Measurements from ENCODE around the gene TSNAX. TPM values are rescaled to one million over a fixed set of nuclear protein-coding genes. Genes with fewer than 3 reads are reported as not detected.

The TSNAX gene
- total and polyA plus RNA-seq, 2 of the 8 experiments (the other 6 are each of a cell fraction or from before 2014, with no cell fraction given): 7.7 to 34.0 TPM

GRCh38 chr1:231613419-231614349 lies 85.2 kb downstream of the TSNAX start:
- Histone ChIP-seq H3K4ac (replicated peaks; ENCODE audit: insufficient read length, low read depth, low read length) (no peak overlapping the region), H3K4me3 (ENCODE audit: extremely low read depth in 1 of 4, insufficient read depth in 2 of 4, low read depth in 3 of 4, low read length in 4 of 4) (no peak overlapping the region), H3K56ac (replicated peaks; ENCODE audit: insufficient read length, low read depth, low read length) (no peak overlapping the region), H3K27ac (ENCODE audit: low read depth, low read length) (no peak overlapping the region), H4K5ac (ENCODE audit: insufficient read length, low read depth, low read length) (no peak overlapping the region), H3K79me1 (ENCODE audit: low read depth, low read length) (no peaks in the 10 kb centered on the region), H3K36me3 (ENCODE audit: control insufficient read depth in 2 of 4, insufficient read depth in 4 of 4, low read length in 3 of 4) (no peaks in the 10 kb centered on the region), H2AK5ac (ENCODE audit: low read depth, low read length) (no peak overlapping the region), H3K9ac (replicated peaks in 1 of 4; ENCODE audit: extremely low read depth in 1 of 4, low read depth in 3 of 4, low read length in 3 of 4) (no peak overlapping the region), H3K9me3 (ENCODE audit: insufficient read depth in 2 of 2, low read depth in 1 of 2, low read length in 1 of 2) (no peaks in the 10 kb centered on the region), H2BK15ac (ENCODE audit: low read length) (no peak overlapping the region), H2BK5ac (ENCODE audit: low read depth, low read length) (no peak overlapping the region), H2BK120ac (replicated peaks; ENCODE audit: low read depth, low read length) (no peak overlapping the region), H3K4me2 (ENCODE audit: insufficient read depth in 1 of 2, low read depth in 2 of 2, low read length in 2 of 2) (no peak overlapping the region), H3K14ac (ENCODE audit: insufficient read length) (no peak overlapping the region), H3K23me2 (ENCODE audit: low read depth, low read length) (no peaks in the 10 kb centered on the region), H3K18ac (ENCODE audit: extremely low read depth, low read length) (no peak overlapping the region), H3K4me1 (replicated peaks in 1 of 4; ENCODE audit: control insufficient read depth in 3 of 4, insufficient read depth in 4 of 4, low read length in 3 of 4) (no peaks in the 10 kb centered on the region), H3K23ac (ENCODE audit: insufficient read length) (no peak overlapping the region), H3K27me3 (replicated peaks in 1 of 4; ENCODE audit: control insufficient read depth in 3 of 4, extremely low read depth in 1 of 4, insufficient read depth in 3 of 4, low read length in 3 of 4) (no peaks in the 10 kb centered on the region; a peak in 1 of 7 replicates), H4K91ac (replicated peaks; ENCODE audit: insufficient read length, low read length) (no peak overlapping the region), H2AFZ (ENCODE audit: low read length) (no peak overlapping the region), H2BK12ac (ENCODE audit: low read depth, low read length) (no peak overlapping the region), H3K79me2 (ENCODE audit: control insufficient read depth in 1 of 2, insufficient read depth in 2 of 2, low read length in 2 of 2) (no peaks in the 10 kb centered on the region), H2BK20ac (ENCODE audit: low read length) (no peak overlapping the region), H4K8ac (ENCODE audit: extremely low read depth, insufficient read depth, low read length) (no peak overlapping the region), H4K20me1 (replicated peaks in 1 of 2; ENCODE audit: control insufficient read depth in 1 of 2, insufficient read depth in 2 of 2, low read length in 2 of 2) (no peaks in the 10 kb centered on the region)
- ChIA-PET POLR2A (ENCODE audit: partially characterized antibody) (interaction anchor here (0.9 kb wide), 1 partner anchor 87 kb away, joined by 4 read pairs; no protein-coding TSS in a partner anchor), CTCF (ENCODE audit: partially characterized antibody) (interaction anchor here (0.6 kb wide), 1 partner anchor 82 kb away, joined by 3 read pairs; no protein-coding TSS in a partner anchor)
- FAIRE-seq (no peak), DNase-seq (ENCODE audit: low read depth in 1 of 2, low spot score in 2 of 2) (no peak)
- WGBS, 2 experiments (ENCODE audit: extremely low coverage in 1 of 2, insufficient coverage in 1 of 2, insufficient read length in 1 of 2, insufficient replicate concordance in 2 of 2, low coverage in 1 of 2, low lambda C conversion rate in 2 of 2, missing lambda C conversion rate in 1 of 2): 79% methylated on average over 7 of the region's 7 CpGs; no CpG with 5 or more reads in 1 of the 2 experiments
